OCI-LY3 (cell line): Measurements from ENCODE around the gene KRTAP13-2.

Experiments
- H2AFZ ChIP-seq: fragments of 200-600, 300-600 bp; shearing (Covaris generic); 2 replicates; pipeline ENCODE4 v1.6.0; 2014; ENCODE audit warnings: antibody characterized with exemption, low read depth, low read length
- H3K27ac ChIP-seq: fragments of 200-600, 300-600 bp; sonication (generic); 2 replicates; pipeline ENCODE4 v1.5.1; 2014; ENCODE audit warnings: mild to moderate bottlenecking, low read length, moderate library complexity, mixed read lengths
- H3K27me3 ChIP-seq: fragments of 200-600, 300-600 bp; sonication (generic); 2 replicates; pipeline ENCODE4 v1.6.1; 2014; ENCODE audit warnings: low read depth, low read length, mixed read lengths
- H3K36me3 ChIP-seq: fragments of 200-600, 300-600 bp; sonication (generic); replicated peaks from 2 replicates; pipeline ENCODE3; 2014; ENCODE audit warnings: low read depth, low read length, mixed read lengths
- H3K4me1 ChIP-seq: fragments of 300-600, 200-600 bp; sonication (generic); 2 replicates; pipeline ENCODE4 v1.6.1; 2014; ENCODE audit warnings: low read length, mixed read lengths
- H3K4me2 ChIP-seq: fragments of 200-600, 300-600 bp; sonication (generic); 2 replicates; pipeline ENCODE4 v1.6.1; 2014; ENCODE audit warnings: low read length, mixed read lengths
- H3K4me3 ChIP-seq: fragments of 300-600, 200-600 bp; sonication (generic); 2 replicates; pipeline ENCODE4 v1.5.1; 2014; ENCODE audit warnings: antibody characterized with exemption, mild to moderate bottlenecking, low read length, moderate library complexity
- H3K79me2 ChIP-seq: fragments of 300-600, 200-600 bp; shearing (Covaris generic); 2 replicates; pipeline ENCODE4 v1.6.1; 2014; ENCODE audit warnings: mild to moderate bottlenecking, low read length, mixed read lengths
- H3K9ac ChIP-seq: fragments of 300-600, 200-600 bp; shearing (Covaris generic); 2 replicates; pipeline ENCODE4 v1.6.0; 2014; ENCODE audit warnings: mild to moderate bottlenecking, low read length, moderate library complexity
- H3K9me3 ChIP-seq: fragments of 200-600, 300-600 bp; shearing (Covaris generic); 2 replicates; pipeline ENCODE4 v1.6.1; 2014; ENCODE audit warnings: low read length, mixed read lengths; ENCODE audit not compliant: insufficient read depth
- H4K20me1 ChIP-seq: fragments of 200-600, 300-600 bp; sonication (generic); 2 replicates; pipeline ENCODE4 v1.6.1; 2016; ENCODE audit warnings: low read length, mixed read lengths; ENCODE audit not compliant: insufficient read depth
- EZH2phosphoT487 ChIP-seq: fragments of 200-600 bp; shearing (Covaris generic); IDR thresholded peaks from 2 replicates; pipeline ENCODE4 v1.6.1; 2018; ENCODE audit warnings: antibody characterized with exemption, mixed run types, low read depth
- TF ChIP-seq, protein P1 (sequence below): fragments of 200-600, 300-600 bp; sonication (generic); IDR thresholded peaks from 2 replicates; pipeline ENCODE4 v1.5.1; 2014; ENCODE audit warnings: antibody characterized with exemption, low read length, low read depth

KRTAP13-2 gene

DNA sequence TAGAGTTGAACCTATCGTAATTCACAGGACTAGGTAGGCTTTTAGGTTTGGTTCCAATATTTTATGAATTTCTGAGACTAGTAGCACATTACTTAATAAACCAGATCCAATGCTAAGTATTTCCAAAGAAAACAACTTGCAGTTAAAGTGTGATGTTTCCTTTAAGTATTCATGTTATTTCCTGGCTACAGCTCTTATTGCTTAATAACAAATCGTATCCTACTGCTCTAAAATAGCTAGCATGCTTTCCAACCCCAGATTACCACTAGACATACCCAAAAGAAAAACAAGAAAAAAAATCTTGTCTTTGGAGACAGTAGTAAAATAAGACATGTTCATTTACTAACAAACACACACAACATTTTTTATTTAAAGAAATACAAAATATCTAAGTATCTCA is 35.5 kb downstream of the KRTAP13-2 start:
- no peak overlapping the region for H3K27ac ChIP-seq
- no peaks in the 10 kb centered on the region for H4K20me1 ChIP-seq
- TF ChIP-seq, protein P1, sequence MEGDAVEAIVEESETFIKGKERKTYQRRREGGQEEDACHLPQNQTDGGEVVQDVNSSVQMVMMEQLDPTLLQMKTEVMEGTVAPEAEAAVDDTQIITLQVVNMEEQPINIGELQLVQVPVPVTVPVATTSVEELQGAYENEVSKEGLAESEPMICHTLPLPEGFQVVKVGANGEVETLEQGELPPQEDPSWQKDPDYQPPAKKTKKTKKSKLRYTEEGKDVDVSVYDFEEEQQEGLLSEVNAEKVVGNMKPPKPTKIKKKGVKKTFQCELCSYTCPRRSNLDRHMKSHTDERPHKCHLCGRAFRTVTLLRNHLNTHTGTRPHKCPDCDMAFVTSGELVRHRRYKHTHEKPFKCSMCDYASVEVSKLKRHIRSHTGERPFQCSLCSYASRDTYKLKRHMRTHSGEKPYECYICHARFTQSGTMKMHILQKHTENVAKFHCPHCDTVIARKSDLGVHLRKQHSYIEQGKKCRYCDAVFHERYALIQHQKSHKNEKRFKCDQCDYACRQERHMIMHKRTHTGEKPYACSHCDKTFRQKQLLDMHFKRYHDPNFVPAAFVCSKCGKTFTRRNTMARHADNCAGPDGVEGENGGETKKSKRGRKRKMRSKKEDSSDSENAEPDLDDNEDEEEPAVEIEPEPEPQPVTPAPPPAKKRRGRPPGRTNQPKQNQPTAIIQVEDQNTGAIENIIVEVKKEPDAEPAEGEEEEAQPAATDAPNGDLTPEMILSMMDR: no peak
- no peak for TF ChIP-seq EZH2phosphoT487
- H3K9ac ChIP-seq: no peak overlapping the region
- no peak overlapping the region for H3K4me2 ChIP-seq
- no peaks in the 10 kb centered on the region for H3K4me1 ChIP-seq
- H3K9me3 ChIP-seq: no peaks in the 10 kb centered on the region
- no peak overlapping the region for H2AFZ ChIP-seq
- H3K36me3 ChIP-seq: no peaks in the 10 kb centered on the region
- H3K27me3 ChIP-seq: no peaks in the 10 kb centered on the region
- no peak overlapping the region for H3K4me3 ChIP-seq
- no peaks in the 10 kb centered on the region for H3K79me2 ChIP-seq

DNA sequence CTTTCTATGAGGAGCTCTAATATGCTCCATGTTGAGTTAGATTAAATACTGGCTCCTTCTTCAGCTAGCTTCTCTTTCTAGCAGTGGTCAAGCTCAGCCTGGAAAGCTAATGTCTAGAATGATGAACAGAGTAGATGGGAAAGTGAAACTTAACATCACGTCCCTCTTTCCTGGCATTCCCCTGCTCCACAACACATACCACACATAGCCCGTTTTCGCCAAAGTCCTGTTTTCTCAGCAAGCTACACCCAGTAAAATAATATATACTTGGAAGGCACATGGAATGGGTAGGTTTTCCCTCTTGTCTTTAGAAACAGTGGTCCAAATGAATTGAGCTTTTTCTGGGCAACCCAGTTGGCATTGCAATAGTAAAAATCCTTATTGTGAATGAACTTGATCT is 38.3 kb downstream of the KRTAP13-2 start:
- H3K36me3 ChIP-seq: no peaks in the 10 kb centered on the region
- H2AFZ ChIP-seq: no peak overlapping the region

DNA sequence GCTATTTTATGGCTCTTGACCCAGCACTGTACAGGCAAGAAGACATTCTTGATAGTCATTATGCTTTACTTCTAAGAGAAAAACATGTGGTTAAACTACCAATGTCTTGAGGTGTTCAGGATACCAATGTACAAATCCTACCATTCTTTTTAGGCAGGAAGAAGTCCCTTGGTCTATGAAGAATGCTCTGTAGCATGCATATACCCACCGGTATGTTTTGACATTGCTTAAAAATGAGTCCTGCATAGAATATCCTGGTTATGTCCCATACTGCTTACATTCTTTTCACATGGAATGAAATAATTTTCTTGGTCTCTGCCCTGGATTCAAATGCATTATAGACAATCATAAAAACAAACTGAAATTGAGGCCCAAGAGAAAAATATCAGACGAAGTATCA is 39.4 kb downstream of the KRTAP13-2 start:
- Histone ChIP-seq H2AFZ (no peak overlapping the region), H3K4me2 (no peak overlapping the region), H3K27ac (no peak overlapping the region), H3K79me2 (no peaks in the 10 kb centered on the region), H3K4me1 (no peaks in the 10 kb centered on the region), H3K36me3 (no peaks in the 10 kb centered on the region), H3K4me3 (no peak overlapping the region), H3K9ac (no peak overlapping the region), H3K27me3 (no peaks in the 10 kb centered on the region), H4K20me1 (no peaks in the 10 kb centered on the region), H3K9me3 (no peaks in the 10 kb centered on the region)
- TF ChIP-seq, protein P1: no peak
- TF ChIP-seq EZH2phosphoT487: no peak

More for the DNA sequence above, 38.3 kb downstream of the KRTAP13-2 start:
- H3K4me2 ChIP-seq: no peak overlapping the region
- H3K4me1 ChIP-seq: no peaks in the 10 kb centered on the region
- no peak overlapping the region for H3K9ac ChIP-seq
- no peaks in the 10 kb centered on the region for H3K79me2 ChIP-seq
- H4K20me1 ChIP-seq: no peaks in the 10 kb centered on the region
- H3K27ac ChIP-seq: no peak overlapping the region
- H3K27me3 ChIP-seq: no peaks in the 10 kb centered on the region
- no peaks in the 10 kb centered on the region for H3K9me3 ChIP-seq
- TF ChIP-seq EZH2phosphoT487: no peak
- TF ChIP-seq, protein P1: no peak
- H3K4me3 ChIP-seq: no peak overlapping the region

DNA sequence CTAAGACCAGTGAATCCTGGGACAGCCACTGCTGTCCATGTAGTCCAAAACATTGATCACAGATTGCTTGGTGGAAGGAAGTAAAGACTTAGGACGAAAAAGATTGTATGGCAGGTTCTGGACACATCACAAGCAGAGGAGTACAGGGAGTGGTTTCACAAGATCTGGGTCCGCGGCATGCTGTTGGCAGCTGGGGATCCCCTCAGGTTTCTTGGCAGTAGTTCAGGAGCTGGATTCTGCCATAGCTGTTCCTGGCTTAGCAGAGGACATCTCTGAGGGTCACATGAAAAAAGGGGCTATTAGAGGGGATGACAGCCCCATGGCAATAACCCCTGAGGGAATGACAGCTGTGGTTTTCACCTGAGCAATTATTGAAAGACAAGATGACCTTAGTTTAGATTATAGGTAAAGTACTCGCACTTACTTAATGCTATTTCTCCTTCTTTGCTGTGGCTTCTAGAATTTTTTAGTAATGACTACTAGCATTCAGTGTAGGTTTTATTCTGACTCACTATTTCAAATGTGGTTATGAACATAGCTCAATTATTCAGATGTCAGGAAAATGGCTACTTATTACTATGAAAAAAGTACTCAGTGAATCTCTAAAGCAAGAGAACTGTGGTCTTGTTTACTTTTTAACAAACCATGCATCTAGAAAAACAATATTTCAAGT is 42.7 kb downstream of the KRTAP13-2 start:
- H3K27me3 ChIP-seq: no peaks in the 10 kb centered on the region
- no peak overlapping the region for H3K27ac ChIP-seq
- H3K4me3 ChIP-seq: no peak overlapping the region
- no peak overlapping the region for H2AFZ ChIP-seq
- 0 out of 2 replicates have a peak overlapping the region, but pooled peaks have one; percentile 22 for H3K4me2 ChIP-seq
- no peaks in the 10 kb centered on the region for H3K79me2 ChIP-seq
- no peaks in the 10 kb centered on the region for H4K20me1 ChIP-seq
- peaks cover 5% of the 10 kb centered on the region; the same call in 1 of the 2 replicates for H3K4me1 ChIP-seq
- no peak overlapping the region for H3K9ac ChIP-seq
- H3K9me3 ChIP-seq: no peaks in the 10 kb centered on the region
- TF ChIP-seq, protein P1: no peak
- TF ChIP-seq EZH2phosphoT487: no peak
- no peaks in the 10 kb centered on the region for H3K36me3 ChIP-seq
